GM23248 (cell line): Measurements from ENCODE around the gene CPLX1. TPM values are rescaled to one million over a fixed set of nuclear protein-coding genes. Genes with fewer than 3 reads are reported as not detected.
"Not testable (repeated sequence)": the region's sequence is repeated elsewhere in the genome, so short reads cannot be mapped to it uniquely, and the experiment has no call there.

ENCODE experiments used
- DNase-seq: peaks from one replicate; pipeline ENCODE4 v3.0.0-alpha.2; 2015
- H2AFZ ChIP-seq: fragments of 200-600 bp; sonication (generic); 2 replicates; pipeline ENCODE4 v1.6.1; 2016; ENCODE audit warnings: antibody characterized with exemption
- H3F3A ChIP-seq: fragments of 200-600 bp; sonication (generic); 2 replicates; pipeline ENCODE4 v1.6.1; 2016; ENCODE audit warnings: mild to moderate bottlenecking, antibody characterized with exemption, mixed run types; ENCODE audit not compliant: insufficient read depth
- H3K27ac ChIP-seq: fragments of 200-600 bp; sonication (generic); 2 replicates; pipeline ENCODE4 v1.5.1; 2016; ENCODE audit warnings: mild to moderate bottlenecking
- H3K27me3 ChIP-seq: fragments of 200-600 bp; sonication (generic); replicated peaks from 2 replicates; pipeline ENCODE4 v1.6.1; 2016; ENCODE audit warnings: mild to moderate bottlenecking; ENCODE audit not compliant: insufficient read depth
- H3K36me3 ChIP-seq: fragments of 200-600 bp; sonication (generic); 2 replicates; pipeline ENCODE4 v1.6.1; 2016; ENCODE audit warnings: low read depth, mild to moderate bottlenecking
- H3K4me1 ChIP-seq: fragments of 200-600 bp; sonication (generic); 2 replicates; pipeline ENCODE4 v1.6.1; 2016; ENCODE audit warnings: mild to moderate bottlenecking; ENCODE audit not compliant: insufficient read depth
- H3K4me2 ChIP-seq: fragments of 200-600 bp; sonication (generic); one replicate; pipeline ENCODE4 v1.6.1; 2016; ENCODE audit warnings: mild to moderate bottlenecking; ENCODE audit not compliant: unreplicated experiment
- H3K4me3 ChIP-seq: fragments of 200-600 bp; sonication (generic); 2 replicates; pipeline ENCODE4 v1.5.1; 2016; ENCODE audit warnings: mild to moderate bottlenecking
- H3K79me2 ChIP-seq: fragments of 200-600 bp; sonication (generic); 2 replicates; pipeline ENCODE4 v1.6.1; 2016; ENCODE audit warnings: mild to moderate bottlenecking; ENCODE audit not compliant: insufficient read depth
- H3K9ac ChIP-seq: fragments of 200-600 bp; sonication (generic); 2 replicates; pipeline ENCODE4 v1.6.1; 2016; ENCODE audit warnings: mild to moderate bottlenecking
- H3K9me2 ChIP-seq: fragments of 200-600 bp; sonication (generic); 2 replicates; pipeline ENCODE4 v1.6.1; 2016; ENCODE audit warnings: mixed run types, mild to moderate bottlenecking, moderate library complexity; ENCODE audit not compliant: insufficient read depth
- H3K9me3 ChIP-seq: fragments of 200-600 bp; sonication (generic); one replicate; pipeline ENCODE4 v1.6.1; 2017; ENCODE audit warnings: low read depth
- H4K20me1 ChIP-seq: fragments of 200-600 bp; sonication (generic); 2 replicates; pipeline ENCODE4 v1.6.0; 2016; ENCODE audit not compliant: insufficient read depth
- EZH2 ChIP-seq: fragments of 200-600 bp; sonication (generic); IDR thresholded peaks from 2 replicates; pipeline ENCODE4 v1.6.1; 2018; ENCODE audit warnings: antibody characterized with exemption, mild to moderate bottlenecking; ENCODE audit not compliant: insufficient read depth, poor library complexity, severe bottlenecking
- EZH2phosphoT487 ChIP-seq: fragments of 200-600 bp; sonication (generic); IDR thresholded peaks from 2 replicates; pipeline ENCODE4 v1.6.1; 2018; ENCODE audit warnings: antibody characterized with exemption, moderate library complexity, mild to moderate bottlenecking, low read depth; ENCODE audit not compliant: insufficient read depth
- WGBS, 2 experiments: methylation state at CpG; one replicate each; pipeline ENCODE4 v1.1.6; 2015 to 2017; ENCODE audit warnings: low lambda C conversion rate in 2 of 2, low coverage in 1 of 2; ENCODE audit errors: missing lambda C conversion rate in 2 of 2; 5-methylcytosine and 5-hydroxymethylcytosine counted together
- in situ Hi-C: fragments of 300-500 bp; cut with MboI; formaldehyde crosslinking; loops from 2 replicates; pipeline ENCODE4 v1.15.0; 2020
- polyA plus RNA-seq: library from polyadenylated mRNA; unstranded; fragments of >200 nt; fragmentation: Nextera tagmentation; extraction: Ambion mirVana; gene quantifications from 2 replicates; pipeline ENCODE4 v1.2.1, GENCODE V29; 2016
- total RNA-seq: library from RNA; depleted of rRNA; stranded (reverse); fragments of >200 nt; shearing (Covaris generic); gene quantifications from 2 replicates; pipeline ENCODE4 v1.2.3, GENCODE V29; 2014; rRNA removed

CPLX1 gene
- total and polyA plus RNA-seq, 2 experiments from 2014 or later: not detected

GRCh38 chr4:740011-740410 is 85.9 kb downstream of the CPLX1 start:
- Histone ChIP-seq H3K27me3 (no peaks in the 10 kb centered on the region), H3F3A (0 out of 2 replicates have a peak, but pooled peaks cover 7% of the 10 kb centered on the region), H3K4me3 (no peak overlapping the region), H3K36me3 (peaks cover 10% of the 10 kb centered on the region; the same call in 1 of the 2 replicates), H2AFZ (no peak overlapping the region), H3K4me2 (no peak overlapping the region), H3K27ac (no peak overlapping the region), H3K79me2 (no peaks in the 10 kb centered on the region), H3K9ac (no peak overlapping the region), H3K9me2 (no peaks in the 10 kb centered on the region), H3K9me3 (no peaks in the 10 kb centered on the region), H3K4me1 (no peaks in the 10 kb centered on the region), H4K20me1 (no peaks in the 10 kb centered on the region)
- WGBS, 2 experiments: 95 to 98% methylated on average over 12 of the region's 12 CpGs
- no peak for DNase-seq
- in situ Hi-C loops: no loop called here
- TF ChIP-seq EZH2phosphoT487 (no peak), EZH2 (no peak)

- Histone ChIP-seq H3K4me1 (no peaks in the 10 kb centered on the region), H3K9ac (no peak overlapping the region), H2AFZ (no peak overlapping the region), H3K27me3 (no peaks in the 10 kb centered on the region), H3K36me3 (peaks cover 10% of the 10 kb centered on the region; the same call in 1 of the 2 replicates), H3K4me2 (no peak overlapping the region), H3K4me3 (no peak overlapping the region), H3K9me2 (no peaks in the 10 kb centered on the region), H4K20me1 (no peaks in the 10 kb centered on the region), H3K9me3 (no peaks in the 10 kb centered on the region), H3F3A (0 out of 2 replicates have a peak, but pooled peaks cover 7% of the 10 kb centered on the region), H3K79me2 (no peaks in the 10 kb centered on the region), H3K27ac (no peak overlapping the region)
- 95% methylated on average over 22 of the region's 22 CpGs for WGBS, 2 experiments
- TF ChIP-seq EZH2phosphoT487 (no peak), EZH2 (no peak)
- in situ Hi-C loops: no loop called here
- no peak for DNase-seq
These were observed 86.4 kb downstream of the CPLX1 start for GRCh38 chr4:739569-739968.

- Histone ChIP-seq H3K4me2 (no peak overlapping the region), H3K4me3 (no peak overlapping the region), H3K27ac (no peak overlapping the region), H3K79me2 (no peaks in the 10 kb centered on the region), H3F3A (0 out of 2 replicates have a peak, but pooled peaks cover under 1% of the 10 kb centered on the region), H3K9ac (no peak overlapping the region), H3K4me1 (no peaks in the 10 kb centered on the region), H3K9me2 (no peaks in the 10 kb centered on the region), H3K9me3 (no peaks in the 10 kb centered on the region), H3K36me3 (peaks cover 16% of the 10 kb centered on the region; the same call in 1 of the 2 replicates), H3K27me3 (no peaks in the 10 kb centered on the region), H4K20me1 (no peaks in the 10 kb centered on the region), H2AFZ (no peak overlapping the region)
- 89% methylated on average over 16 of the region's 16 CpGs for WGBS, 2 experiments
- in situ Hi-C loops: no loop called here
- TF ChIP-seq EZH2phosphoT487: no peak
- no peak for TF ChIP-seq EZH2
- no peak for DNase-seq
These were observed 87.1 kb downstream of the CPLX1 start for GRCh38 chr4:738781-739280.

GRCh38 chr4:736561-736960 is 89.4 kb downstream of the CPLX1 start:
- H3K4me1 ChIP-seq, H3K9me3 ChIP-seq, H2AFZ ChIP-seq, H3F3A ChIP-seq, H3K79me2 ChIP-seq, H3K27ac ChIP-seq, H3K9me2 ChIP-seq, in situ Hi-C loops, H3K4me3 ChIP-seq, H4K20me1 ChIP-seq, H3K9ac ChIP-seq, DNase-seq, H3K27me3 ChIP-seq, H3K4me2 ChIP-seq: not testable (repeated sequence)
- H3K36me3 ChIP-seq: peaks cover 23% of the 10 kb centered on the region; the same call in 1 of the 2 replicates
- 99% methylated on average over 33 of the region's 34 CpGs; no CpG with 5 or more reads in 1 of the 2 experiments for WGBS, 2 experiments

- Histone ChIP-seq H3K27me3 (no peaks in the 10 kb centered on the region), H3K4me2 (no peak overlapping the region), H3K9me3 (no peaks in the 10 kb centered on the region), H3F3A (no peaks in the 10 kb centered on the region), H3K4me3 (no peak overlapping the region), H3K27ac (no peak overlapping the region), H2AFZ (no peak overlapping the region), H4K20me1 (no peaks in the 10 kb centered on the region), H3K9ac (no peak overlapping the region), H3K4me1 (no peaks in the 10 kb centered on the region), H3K36me3 (peaks cover 23% of the 10 kb centered on the region; the same call in 1 of the 2 replicates), H3K9me2 (no peaks in the 10 kb centered on the region), H3K79me2 (peaks cover 7% of the 10 kb centered on the region; the same call in 1 of the 2 replicates)
- in situ Hi-C loops: no loop called here
- DNase-seq: no peak
- WGBS, 2 experiments: 98 to 99% methylated on average over 8 of the region's 8 CpGs
- no peak for TF ChIP-seq EZH2
- TF ChIP-seq EZH2phosphoT487: no peak
These were observed 90.3 kb downstream of the CPLX1 start for GRCh38 chr4:735583-735982.

Other genes starting within 250 kb of the CPLX1 start
- gene TMEM271, start 249.8 kb downstream of the CPLX1 start, total RNA-seq: not detected in 2 replicates
- gene TMEM271, start 249.8 kb downstream of the CPLX1 start, polyA plus RNA-seq: not detected in 2 replicates
- 0.11 and 0.13 TPM in 2 replicates for gene PDE6B, start 200.6 kb downstream of the CPLX1 start, total RNA-seq
- gene PDE6B, start 200.6 kb downstream of the CPLX1 start, polyA plus RNA-seq: 0.14 TPM in 1 of 2 replicates, not detected in the other
- 15.6 and 26.3 TPM in 2 replicates for gene ATP5ME, start 151.9 kb downstream of the CPLX1 start, total RNA-seq
- 472 and 478 TPM in 2 replicates for gene ATP5ME, start 151.9 kb downstream of the CPLX1 start, polyA plus RNA-seq
- 14.9 and 21.9 TPM in 2 replicates for gene MYL5, start 151.6 kb downstream of the CPLX1 start, total RNA-seq
- 24.5 and 29.3 TPM in 2 replicates for gene MYL5, start 151.6 kb downstream of the CPLX1 start, polyA plus RNA-seq
- gene SLC49A3, start 137.0 kb downstream of the CPLX1 start, total RNA-seq: 9.1 and 12.5 TPM in 2 replicates
- gene SLC49A3, start 137.0 kb downstream of the CPLX1 start, polyA plus RNA-seq: 5.2 and 5.3 TPM in 2 replicates
- gene PCGF3, start 120.3 kb downstream of the CPLX1 start, total RNA-seq: 26.0 and 36.9 TPM in 2 replicates
- 21.0 TPM in 2 replicates for gene PCGF3, start 120.3 kb downstream of the CPLX1 start, polyA plus RNA-seq
- 86.7 and 88.8 TPM in 2 replicates for gene GAK, start 106.2 kb upstream of the CPLX1 start, total RNA-seq
- gene GAK, start 106.2 kb upstream of the CPLX1 start, polyA plus RNA-seq: 38.0 and 41.1 TPM in 2 replicates
- 36.5 and 38.3 TPM in 2 replicates for gene TMEM175, start 106.3 kb upstream of the CPLX1 start, total RNA-seq
- gene TMEM175, start 106.3 kb upstream of the CPLX1 start, polyA plus RNA-seq: 29.8 and 31.2 TPM in 2 replicates
- gene DGKQ, start 147.4 kb upstream of the CPLX1 start, total RNA-seq: 16.8 and 18.2 TPM in 2 replicates
- 1.4 and 1.9 TPM in 2 replicates for gene DGKQ, start 147.4 kb upstream of the CPLX1 start, polyA plus RNA-seq
- 26.3 and 30.7 TPM in 2 replicates for gene IDUA, start 160.9 kb upstream of the CPLX1 start, total RNA-seq
- gene IDUA, start 160.9 kb upstream of the CPLX1 start, polyA plus RNA-seq: 26.4 and 28.8 TPM in 2 replicates
- 0.13 and 0.22 TPM in 2 replicates for gene SLC26A1, start 167.3 kb upstream of the CPLX1 start, total RNA-seq
- 1.6 and 1.8 TPM in 2 replicates for gene SLC26A1, start 167.3 kb upstream of the CPLX1 start, polyA plus RNA-seq
- 58.7 and 64.9 TPM in 2 replicates for gene FGFRL1, start 185.5 kb upstream of the CPLX1 start, total RNA-seq
- gene FGFRL1, start 185.5 kb upstream of the CPLX1 start, polyA plus RNA-seq: 10.8 and 11.1 TPM in 2 replicates